Measurements from ENCODE around the gene KRT83. TPM values are rescaled to one million over a fixed set of nuclear protein-coding genes. Genes with fewer than 3 reads are reported as not detected.
A peak's percentile ranks its signal among the peaks of the same experiment; 100 is the strongest.

The KRT83 gene
- total RNA-seq, 4 donors from 2014 or later: 0.22 to 0.46 (median 0.40) TPM; not detected in 1

DNA sequence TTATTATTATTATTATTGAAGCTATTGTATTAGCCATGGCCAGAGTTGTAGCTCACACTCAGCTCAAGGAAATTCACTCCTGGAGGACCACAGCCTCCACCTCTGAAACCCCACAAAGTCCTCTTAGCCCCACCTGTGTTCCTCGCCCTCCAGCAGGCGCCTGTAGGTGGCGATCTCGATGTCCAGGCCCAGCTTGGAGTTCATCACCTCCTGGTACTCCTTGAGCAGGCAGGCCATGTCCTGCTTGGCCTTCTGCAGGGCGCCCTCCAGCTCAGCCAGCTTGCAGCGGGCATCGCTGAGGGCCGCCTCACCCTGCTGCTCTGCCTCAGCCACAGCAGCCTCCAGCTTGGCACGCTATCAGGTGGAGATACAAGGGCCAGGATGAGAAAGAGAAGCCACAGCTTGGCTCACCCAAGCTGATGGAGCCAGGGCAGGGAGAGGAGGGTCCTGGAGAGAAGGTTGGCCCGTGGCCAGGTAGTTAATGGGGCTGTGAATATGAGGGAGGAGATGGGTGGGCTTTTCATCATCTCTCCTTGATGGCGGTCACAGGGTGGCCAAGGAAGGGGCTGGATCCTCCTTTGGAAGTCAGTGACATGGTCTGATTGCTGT is 41.0 kb upstream of the KRT83 start:
- no peaks in the 10 kb centered on the region for H3K36me3 ChIP-seq
- H3K4me1 ChIP-seq: peaks cover 0 to 19% of the 10 kb centered on the region in 2 donors
- no peak overlapping the region for H3K27ac ChIP-seq
- TF ChIP-seq POLR2A (IDR thresholded peaks at IDR 0.05): no peak
- TF ChIP-seq, protein P1, sequence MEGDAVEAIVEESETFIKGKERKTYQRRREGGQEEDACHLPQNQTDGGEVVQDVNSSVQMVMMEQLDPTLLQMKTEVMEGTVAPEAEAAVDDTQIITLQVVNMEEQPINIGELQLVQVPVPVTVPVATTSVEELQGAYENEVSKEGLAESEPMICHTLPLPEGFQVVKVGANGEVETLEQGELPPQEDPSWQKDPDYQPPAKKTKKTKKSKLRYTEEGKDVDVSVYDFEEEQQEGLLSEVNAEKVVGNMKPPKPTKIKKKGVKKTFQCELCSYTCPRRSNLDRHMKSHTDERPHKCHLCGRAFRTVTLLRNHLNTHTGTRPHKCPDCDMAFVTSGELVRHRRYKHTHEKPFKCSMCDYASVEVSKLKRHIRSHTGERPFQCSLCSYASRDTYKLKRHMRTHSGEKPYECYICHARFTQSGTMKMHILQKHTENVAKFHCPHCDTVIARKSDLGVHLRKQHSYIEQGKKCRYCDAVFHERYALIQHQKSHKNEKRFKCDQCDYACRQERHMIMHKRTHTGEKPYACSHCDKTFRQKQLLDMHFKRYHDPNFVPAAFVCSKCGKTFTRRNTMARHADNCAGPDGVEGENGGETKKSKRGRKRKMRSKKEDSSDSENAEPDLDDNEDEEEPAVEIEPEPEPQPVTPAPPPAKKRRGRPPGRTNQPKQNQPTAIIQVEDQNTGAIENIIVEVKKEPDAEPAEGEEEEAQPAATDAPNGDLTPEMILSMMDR (IDR thresholded peaks at IDR 0.05): peak in 1 of 6 experiments; percentile 10
- DNase-seq: no peak
- no peaks in the 10 kb centered on the region for H3K27me3 ChIP-seq
- H3K4me3 ChIP-seq (replicated peaks in 1 of 3): no peak overlapping the region
- WGBS, 2 donors: 89 to 91% methylated on average over 10 to 11 of the region's 11 CpGs
- intact Hi-C loops (cut with DNase I): no loop called here
- H3K9me3 ChIP-seq: no peaks in the 10 kb centered on the region

DNA sequence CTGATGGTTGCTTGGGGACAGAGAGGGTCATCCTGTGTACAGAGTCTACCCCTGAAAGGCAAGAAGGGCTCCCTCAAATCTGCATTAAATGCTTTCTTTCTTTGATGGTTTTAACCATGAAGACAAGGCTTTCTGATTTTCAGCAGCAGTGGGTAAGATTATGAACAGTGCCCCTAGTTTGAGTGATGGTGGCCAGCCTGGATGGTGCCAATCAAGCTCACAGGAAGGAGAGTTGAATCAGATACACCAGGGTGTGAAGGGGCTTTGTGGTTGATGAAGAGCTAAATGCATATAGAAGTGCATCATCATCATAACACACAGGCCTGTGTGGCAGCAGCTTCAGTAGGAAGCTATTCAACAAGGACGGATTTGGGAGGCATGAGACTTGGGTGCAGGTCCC is 40.4 kb upstream of the KRT83 start:
- Histone ChIP-seq H3K27ac (no peak overlapping the region), H3K4me3 (replicated peaks in 1 of 3) (no peak overlapping the region), H3K4me1 (peaks cover 0 to 19% of the 10 kb centered on the region in 2 donors), H3K9me3 (no peaks in the 10 kb centered on the region), H3K27me3 (no peaks in the 10 kb centered on the region), H3K36me3 (no peaks in the 10 kb centered on the region)
- intact Hi-C loops (cut with DNase I): no loop called here
- WGBS, 2 donors: 92 to 100% methylated on average over 1 of the region's 1 CpG
- TF ChIP-seq, protein P1 (IDR thresholded peaks at IDR 0.05): no peak
- TF ChIP-seq POLR2A (IDR thresholded peaks at IDR 0.05): no peak
- DNase-seq: no peak

DNA sequence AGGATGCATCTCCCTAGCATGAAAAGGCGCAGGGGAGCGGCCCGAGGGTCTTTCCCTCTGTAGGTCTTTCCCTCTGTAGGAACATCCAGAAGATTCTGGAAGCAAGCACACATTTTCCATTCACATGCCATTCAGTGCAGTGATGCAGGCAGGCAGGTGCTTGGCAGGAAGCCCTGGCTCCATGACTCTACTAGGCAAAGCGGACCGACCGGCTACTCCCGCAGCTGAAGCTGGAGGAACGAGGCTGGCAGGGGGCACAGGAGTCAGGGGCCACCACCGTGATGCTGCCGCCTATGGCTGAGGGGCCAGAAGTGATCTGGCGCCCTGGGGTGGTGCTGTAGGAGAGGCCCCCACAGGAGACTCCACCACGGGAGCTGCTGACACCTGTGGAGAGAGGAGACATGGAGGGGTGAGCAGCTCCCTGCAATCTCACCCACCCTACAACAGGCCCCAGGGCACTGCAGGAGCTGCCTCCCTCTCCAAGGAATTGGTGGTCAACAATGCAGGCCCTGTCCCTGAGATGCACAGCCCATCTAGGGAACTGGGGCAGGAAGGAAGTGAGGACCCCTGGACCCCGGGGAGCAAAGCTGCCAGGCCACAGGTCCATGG is 39.6 kb upstream of the KRT83 start:
- intact Hi-C loops (cut with DNase I): no loop called here

DNA sequence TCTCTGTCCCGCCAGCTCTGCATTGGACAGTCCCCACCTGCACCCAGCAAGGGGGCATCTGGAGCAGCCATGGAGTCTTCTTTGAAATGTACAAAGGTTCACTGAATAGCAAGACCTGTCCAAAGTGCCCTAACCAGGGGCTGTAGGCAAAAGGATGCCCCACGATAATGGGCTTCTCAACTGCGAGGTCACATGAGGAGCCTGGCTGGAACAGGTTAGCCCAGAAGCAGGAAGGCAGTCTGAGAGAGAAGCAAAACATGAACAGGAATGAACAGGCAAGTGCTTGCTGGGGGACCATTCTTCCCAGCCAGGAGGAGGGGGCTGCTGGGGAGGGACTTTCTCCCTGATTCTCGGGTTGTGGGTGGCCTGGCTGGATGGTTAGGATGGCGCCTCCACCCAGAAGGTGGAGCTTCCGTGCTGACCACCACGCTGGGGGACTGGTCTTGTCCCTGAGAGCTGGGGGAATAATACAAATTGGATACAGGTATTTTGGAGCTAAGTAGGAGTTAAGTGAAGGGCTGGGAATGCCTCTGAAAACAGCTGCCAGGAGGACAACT is 39.0 kb upstream of the KRT83 start:
- DNase-seq: no peak
- no peak overlapping the region for H3K4me3 ChIP-seq (replicated peaks in 1 of 3)
- H3K4me1 ChIP-seq: peaks cover 0 to 18% of the 10 kb centered on the region in 2 donors
- WGBS, 2 donors: 80 to 90% methylated on average over 7 of the region's 7 CpGs
- peak overlapping the region in 2 of 3 donors; percentile 5 to 63 for H3K27ac ChIP-seq
- H3K27me3 ChIP-seq: no peaks in the 10 kb centered on the region
- H3K36me3 ChIP-seq: no peaks in the 10 kb centered on the region
- H3K9me3 ChIP-seq: no peaks in the 10 kb centered on the region
- intact Hi-C loops (cut with DNase I): no loop called here
- TF ChIP-seq, protein P1 (IDR thresholded peaks at IDR 0.05): no peak
- no peak for TF ChIP-seq POLR2A (IDR thresholded peaks at IDR 0.05)

More for the DNA sequence above, 39.6 kb upstream of the KRT83 start:
- Histone ChIP-seq H3K4me1 (peaks cover 0 to 19% of the 10 kb centered on the region in 2 donors), H3K27me3 (no peaks in the 10 kb centered on the region), H3K4me3 (replicated peaks in 1 of 3) (no peak overlapping the region), H3K36me3 (no peaks in the 10 kb centered on the region), H3K27ac (peak overlapping the region in 2 of 3 donors; percentile 5 to 63), H3K9me3 (no peaks in the 10 kb centered on the region)
- 83 to 84% methylated on average over 3 to 13 of the region's 13 CpGs for WGBS, 2 donors
- peak; percentile 83 to 89 for DNase-seq
- TF ChIP-seq, protein P1 (IDR thresholded peaks at IDR 0.05): no peak
- TF ChIP-seq POLR2A (IDR thresholded peaks at IDR 0.05): no peak

DNA sequence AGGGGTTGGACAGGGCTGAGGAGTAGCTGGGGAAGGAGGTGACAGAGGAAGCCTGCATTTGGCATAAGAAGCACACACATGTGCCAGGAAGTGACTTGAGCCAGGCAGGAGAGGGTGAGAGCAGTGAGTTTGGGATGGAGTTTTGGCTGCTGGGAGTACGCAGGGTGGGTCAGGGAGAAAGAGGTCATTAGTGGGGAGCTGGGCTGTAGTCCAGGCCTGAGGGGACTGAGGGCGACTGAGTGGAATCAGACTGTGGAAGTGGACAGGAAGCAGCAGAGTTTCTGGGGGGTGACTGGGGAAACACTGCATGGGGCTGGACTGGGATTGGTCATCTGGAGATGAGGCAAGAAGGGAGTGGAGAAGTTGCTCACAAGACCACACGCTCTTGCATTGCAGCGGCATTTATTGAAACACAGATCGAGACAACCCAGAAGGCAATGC is 38.4 kb upstream of the KRT83 start:
- no peaks in the 10 kb centered on the region for H3K36me3 ChIP-seq
- H3K27me3 ChIP-seq: no peaks in the 10 kb centered on the region
- H3K27ac ChIP-seq: no peak overlapping the region
- intact Hi-C loops (cut with DNase I): no loop called here
- no peak for DNase-seq
- TF ChIP-seq, protein P1 (IDR thresholded peaks at IDR 0.05): no peak
- no peak for TF ChIP-seq POLR2A (IDR thresholded peaks at IDR 0.05)
- H3K4me1 ChIP-seq: peaks cover 0 to 13% of the 10 kb centered on the region in 2 donors
- no peak overlapping the region for H3K4me3 ChIP-seq (replicated peaks in 1 of 3)
- 73 to 81% methylated on average over 5 of the region's 5 CpGs for whole genome bisulfite sequencing, 2 donors
- H3K9me3 ChIP-seq: no peaks in the 10 kb centered on the region

Data from thyroid gland (tissue), 4 donors.